NB4 (cell line): ENCODE data around the gene ENTREP3.
"Not testable (repeated sequence)": the region's sequence is repeated elsewhere in the genome, so short reads cannot be mapped to it uniquely, and the experiment has no call there.

Experiments
- MYC ChIP-seq: IDR thresholded peaks from 2 replicates; pipeline ENCODE4 v1.6.1; 2011; ENCODE audit warnings: low read depth, low read length
- POLR2A ChIP-seq: IDR thresholded peaks from 2 replicates; pipeline ENCODE4 v1.6.1; 2011; ENCODE audit warnings: mild to moderate bottlenecking; ENCODE audit not compliant: insufficient read length; ENCODE audit errors: extremely low read depth

- TF ChIP-seq POLR2A, MYC: not testable (repeated sequence)
Measured at GRCh38 chr1:155235375-155235774, 19.9 kb downstream of the ENTREP3 start.
